HEK293 (cell line): ENCODE results near the gene CYP11A1.

Source experiments
- HOXD13 ChIP-seq: sonication (generic); formaldehyde crosslinking; IDR thresholded peaks from 2 replicates; pipeline ENCODE4 v1.8.0; 2022; ENCODE audit warnings: missing genetic modification reagents, borderline replicate concordance
- KLF1 ChIP-seq: fragments of 450-650 bp; formaldehyde crosslinking; IDR thresholded peaks from 2 replicates; pipeline ENCODE4 v1.5.1; 2016; ENCODE audit warnings: missing biosample characterization, missing genetic modification characterization
- RBAK ChIP-seq: fragments of 450-650 bp; formaldehyde crosslinking; IDR thresholded peaks from 2 replicates; pipeline ENCODE4 v1.5.1; 2016; ENCODE audit warnings: missing biosample characterization, missing genetic modification characterization
- ZFP41 ChIP-seq: fragments of 450-650 bp; formaldehyde crosslinking; IDR thresholded peaks from 2 replicates; pipeline ENCODE4 v1.5.1; 2016; ENCODE audit warnings: missing biosample characterization, missing genetic modification characterization, borderline replicate concordance
- ZNF121 ChIP-seq: fragments of 450-650 bp; formaldehyde crosslinking; IDR thresholded peaks from 2 replicates; pipeline ENCODE4 v1.5.1; 2016; ENCODE audit warnings: missing biosample characterization, missing genetic modification characterization
- ZNF157 ChIP-seq: fragments of 450-650 bp; formaldehyde crosslinking; IDR thresholded peaks from 2 replicates; pipeline ENCODE4 v1.5.1; 2016; ENCODE audit warnings: missing biosample characterization, missing genetic modification characterization
- ZNF24 ChIP-seq: fragments of 450-650 bp; formaldehyde crosslinking; IDR thresholded peaks from 2 replicates; pipeline ENCODE4 v1.5.1; 2016; ENCODE audit warnings: missing biosample characterization, missing genetic modification characterization
- ZNF423 ChIP-seq: fragments of 450-650 bp; formaldehyde crosslinking; IDR thresholded peaks from 2 replicates; pipeline ENCODE4 v1.5.1; 2016; ENCODE audit warnings: missing biosample characterization, missing genetic modification characterization
- ZNF530 ChIP-seq: fragments of 450-650 bp; formaldehyde crosslinking; IDR thresholded peaks from 2 replicates; pipeline ENCODE4 v1.5.1; 2016; ENCODE audit warnings: low read depth, missing biosample characterization, missing genetic modification characterization
- ZNF629 ChIP-seq: fragments of 450-650 bp; formaldehyde crosslinking; IDR thresholded peaks from 2 replicates; pipeline ENCODE4 v1.5.1; 2017; ENCODE audit warnings: missing biosample characterization, missing genetic modification characterization
- TF ChIP-seq, protein P1 (sequence below): fragments of 450-650 bp; formaldehyde crosslinking; IDR thresholded peaks from 2 replicates; pipeline ENCODE4 v1.5.1; 2016; ENCODE audit warnings: missing biosample characterization, missing genetic modification characterization
- TF ChIP-seq, protein P2 (sequence below): fragments of 450-650 bp; formaldehyde crosslinking; IDR thresholded peaks from 2 replicates; pipeline ENCODE4 v1.5.1; 2017; ENCODE audit warnings: missing biosample characterization, missing genetic modification characterization
- TF ChIP-seq, protein P3 (sequence below): fragments of 450-650 bp; formaldehyde crosslinking; IDR thresholded peaks from 2 replicates; pipeline ENCODE4 v1.5.1; 2016; ENCODE audit warnings: missing biosample characterization, missing genetic modification characterization, borderline replicate concordance
- TF ChIP-seq, protein P4 (sequence below): fragments of 450-650 bp; formaldehyde crosslinking; optimal IDR thresholded peaks from 2 replicates; pipeline ENCODE3; 2016; ENCODE audit warnings: missing biosample characterization, mild to moderate bottlenecking, missing genetic modification characterization

DNA sequence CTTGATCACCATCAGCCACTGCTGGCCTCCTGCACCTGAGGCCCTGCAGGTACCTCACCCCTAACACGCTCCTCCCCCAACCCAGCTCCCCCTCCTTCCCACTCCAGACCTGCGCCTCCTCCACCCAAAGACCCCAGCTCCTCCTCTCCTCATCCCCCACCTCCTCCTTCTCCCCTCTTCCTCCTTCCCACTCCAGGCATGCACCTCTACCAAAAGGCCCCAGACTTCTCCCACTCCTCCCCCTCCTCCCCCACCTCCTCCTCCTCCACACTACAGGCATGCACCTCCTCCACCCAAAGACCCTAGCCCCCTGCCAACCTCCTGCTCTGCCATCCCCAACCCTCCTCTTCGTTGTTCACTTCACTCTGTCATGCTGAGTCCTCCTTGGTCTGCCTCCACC, 42.7 kb downstream of the CYP11A1 start:
- TF ChIP-seq, protein P1, sequence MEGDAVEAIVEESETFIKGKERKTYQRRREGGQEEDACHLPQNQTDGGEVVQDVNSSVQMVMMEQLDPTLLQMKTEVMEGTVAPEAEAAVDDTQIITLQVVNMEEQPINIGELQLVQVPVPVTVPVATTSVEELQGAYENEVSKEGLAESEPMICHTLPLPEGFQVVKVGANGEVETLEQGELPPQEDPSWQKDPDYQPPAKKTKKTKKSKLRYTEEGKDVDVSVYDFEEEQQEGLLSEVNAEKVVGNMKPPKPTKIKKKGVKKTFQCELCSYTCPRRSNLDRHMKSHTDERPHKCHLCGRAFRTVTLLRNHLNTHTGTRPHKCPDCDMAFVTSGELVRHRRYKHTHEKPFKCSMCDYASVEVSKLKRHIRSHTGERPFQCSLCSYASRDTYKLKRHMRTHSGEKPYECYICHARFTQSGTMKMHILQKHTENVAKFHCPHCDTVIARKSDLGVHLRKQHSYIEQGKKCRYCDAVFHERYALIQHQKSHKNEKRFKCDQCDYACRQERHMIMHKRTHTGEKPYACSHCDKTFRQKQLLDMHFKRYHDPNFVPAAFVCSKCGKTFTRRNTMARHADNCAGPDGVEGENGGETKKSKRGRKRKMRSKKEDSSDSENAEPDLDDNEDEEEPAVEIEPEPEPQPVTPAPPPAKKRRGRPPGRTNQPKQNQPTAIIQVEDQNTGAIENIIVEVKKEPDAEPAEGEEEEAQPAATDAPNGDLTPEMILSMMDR (tag by site-specific recombination), result no peak
- TF ChIP-seq RBAK (tag by site-specific recombination) (no peak), ZFP41 (tag by site-specific recombination) (no peak), ZNF530 (tag by site-specific recombination) (no peak), ZNF423 (tag by site-specific recombination) (no peak), ZNF157 (tag by site-specific recombination) (no peak), ZNF24 (tag by site-specific recombination) (no peak), ZNF629 (no peak), ZNF121 (tag by site-specific recombination) (no peak), HOXD13 (CRISPR knock-in tag) (no peak), KLF1 (tag by site-specific recombination) (no peak)
- TF ChIP-seq, protein P2, sequence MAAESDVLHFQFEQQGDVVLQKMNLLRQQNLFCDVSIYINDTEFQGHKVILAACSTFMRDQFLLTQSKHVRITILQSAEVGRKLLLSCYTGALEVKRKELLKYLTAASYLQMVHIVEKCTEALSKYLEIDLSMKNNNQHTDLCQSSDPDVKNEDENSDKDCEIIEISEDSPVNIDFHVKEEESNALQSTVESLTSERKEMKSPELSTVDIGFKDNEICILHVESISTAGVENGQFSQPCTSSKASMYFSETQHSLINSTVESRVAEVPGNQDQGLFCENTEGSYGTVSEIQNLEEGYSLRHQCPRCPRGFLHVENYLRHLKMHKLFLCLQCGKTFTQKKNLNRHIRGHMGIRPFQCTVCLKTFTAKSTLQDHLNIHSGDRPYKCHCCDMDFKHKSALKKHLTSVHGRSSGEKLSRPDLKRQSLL (tag by site-specific recombination), result no peak
- TF ChIP-seq, protein P3, sequence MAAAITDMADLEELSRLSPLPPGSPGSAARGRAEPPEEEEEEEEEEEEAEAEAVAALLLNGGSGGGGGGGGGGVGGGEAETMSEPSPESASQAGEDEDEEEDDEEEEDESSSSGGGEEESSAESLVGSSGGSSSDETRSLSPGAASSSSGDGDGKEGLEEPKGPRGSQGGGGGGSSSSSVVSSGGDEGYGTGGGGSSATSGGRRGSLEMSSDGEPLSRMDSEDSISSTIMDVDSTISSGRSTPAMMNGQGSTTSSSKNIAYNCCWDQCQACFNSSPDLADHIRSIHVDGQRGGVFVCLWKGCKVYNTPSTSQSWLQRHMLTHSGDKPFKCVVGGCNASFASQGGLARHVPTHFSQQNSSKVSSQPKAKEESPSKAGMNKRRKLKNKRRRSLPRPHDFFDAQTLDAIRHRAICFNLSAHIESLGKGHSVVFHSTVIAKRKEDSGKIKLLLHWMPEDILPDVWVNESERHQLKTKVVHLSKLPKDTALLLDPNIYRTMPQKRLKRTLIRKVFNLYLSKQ (tag by site-specific recombination), result no peak
- TF ChIP-seq, protein P4, sequence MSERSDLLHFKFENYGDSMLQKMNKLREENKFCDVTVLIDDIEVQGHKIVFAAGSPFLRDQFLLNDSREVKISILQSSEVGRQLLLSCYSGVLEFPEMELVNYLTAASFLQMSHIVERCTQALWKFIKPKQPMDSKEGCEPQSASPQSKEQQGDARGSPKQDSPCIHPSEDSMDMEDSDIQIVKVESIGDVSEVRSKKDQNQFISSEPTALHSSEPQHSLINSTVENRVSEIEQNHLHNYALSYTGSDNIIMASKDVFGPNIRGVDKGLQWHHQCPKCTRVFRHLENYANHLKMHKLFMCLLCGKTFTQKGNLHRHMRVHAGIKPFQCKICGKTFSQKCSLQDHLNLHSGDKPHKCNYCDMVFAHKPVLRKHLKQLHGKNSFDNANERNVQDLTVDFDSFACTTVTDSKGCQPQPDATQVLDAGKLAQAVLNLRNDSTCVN (tag by site-specific recombination), result no peak
